ENCODE results near the gene CDC45. TPM values are rescaled to one million over a fixed set of nuclear protein-coding genes. Genes with fewer than 3 reads are reported as not detected.

CDC45 gene
- polyA plus RNA-seq, 3 donors: 0.12 to 1.9 (median 0.23) TPM

DNA sequence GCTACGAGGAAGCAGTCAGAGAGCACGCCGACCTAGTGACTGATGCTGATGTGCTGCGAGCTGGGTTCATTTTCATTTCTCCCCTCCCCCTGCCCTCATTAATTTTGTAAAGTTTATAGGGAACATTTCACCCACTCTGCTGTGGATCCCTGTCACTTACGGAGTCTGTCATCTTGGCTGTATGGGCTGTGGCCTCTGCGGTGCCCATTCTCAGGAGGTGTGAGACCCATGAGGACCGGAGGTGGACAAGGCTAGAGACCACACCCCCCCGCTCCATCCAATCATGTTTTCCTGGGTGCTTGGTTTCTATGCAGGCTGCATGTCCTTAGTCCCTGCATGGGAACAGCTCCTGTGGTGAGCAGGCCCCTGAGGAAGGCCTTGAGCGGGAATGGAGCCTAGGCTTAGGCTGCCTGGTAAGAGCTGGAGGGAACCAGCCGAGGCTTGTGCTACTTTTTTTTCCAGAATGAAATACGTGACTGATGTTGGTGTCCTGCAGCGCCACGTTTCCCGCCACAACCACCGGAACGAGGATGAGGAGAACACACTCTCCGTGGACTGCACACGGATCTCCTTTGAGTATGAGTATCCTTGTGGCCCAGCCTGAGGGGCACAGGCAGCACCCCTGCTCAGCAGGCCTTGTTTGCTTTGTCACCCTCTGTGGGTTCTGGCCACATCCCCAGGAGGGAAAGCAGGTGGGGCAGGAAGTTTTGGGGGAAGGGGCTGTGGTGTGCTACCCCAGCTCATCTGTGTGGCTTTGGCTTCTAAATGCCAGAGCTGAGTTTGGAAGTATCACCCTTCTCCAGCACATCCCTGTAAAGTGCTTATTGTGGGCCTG, 25.4 kb downstream of the CDC45 start:
- WGBS, 3 donors: 80 to 93% (median 85%) methylated on average over 18 of the region's 18 CpGs
- H3K27ac ChIP-seq (ENCODE audit: low read depth, low read length): no peak overlapping the region

GRCh38 chr22:19505735-19506126, 26.0 kb downstream of the CDC45 start:
- no peak overlapping the region for H3K27ac ChIP-seq (ENCODE audit: low read depth, low read length)
- 88 to 98% (median 98%) methylated on average over 5 of the region's 5 CpGs for WGBS, 3 donors

GRCh38 chr22:19506212-19506611, 26.5 kb downstream of the CDC45 start:
- H3K27ac ChIP-seq (ENCODE audit: low read depth, low read length): no peak overlapping the region
- 85 to 95% (median 91%) methylated on average over 10 of the region's 10 CpGs for WGBS, 3 donors

DNA sequence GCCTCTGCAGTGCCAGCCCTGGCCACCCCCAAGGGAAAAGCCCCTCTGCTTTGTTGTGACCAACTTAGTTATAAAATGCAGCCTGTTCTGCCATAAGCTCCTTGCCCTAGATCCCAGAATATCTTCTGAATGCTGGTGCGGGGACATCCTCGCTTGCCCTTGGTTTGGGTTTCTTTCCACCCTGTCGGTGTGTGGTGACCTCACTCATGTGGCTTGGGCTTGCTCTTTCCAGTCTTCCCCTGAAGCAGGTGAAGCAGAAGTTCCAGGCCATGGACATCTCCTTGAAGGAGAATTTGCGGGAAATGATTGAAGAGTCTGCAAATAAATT, 27.8 kb downstream of the CDC45 start:
- H3K27ac ChIP-seq (ENCODE audit: low read depth, low read length): no peak overlapping the region
- 93 to 98% (median 98%) methylated on average over 4 of the region's 4 CpGs for WGBS, 3 donors

DNA sequence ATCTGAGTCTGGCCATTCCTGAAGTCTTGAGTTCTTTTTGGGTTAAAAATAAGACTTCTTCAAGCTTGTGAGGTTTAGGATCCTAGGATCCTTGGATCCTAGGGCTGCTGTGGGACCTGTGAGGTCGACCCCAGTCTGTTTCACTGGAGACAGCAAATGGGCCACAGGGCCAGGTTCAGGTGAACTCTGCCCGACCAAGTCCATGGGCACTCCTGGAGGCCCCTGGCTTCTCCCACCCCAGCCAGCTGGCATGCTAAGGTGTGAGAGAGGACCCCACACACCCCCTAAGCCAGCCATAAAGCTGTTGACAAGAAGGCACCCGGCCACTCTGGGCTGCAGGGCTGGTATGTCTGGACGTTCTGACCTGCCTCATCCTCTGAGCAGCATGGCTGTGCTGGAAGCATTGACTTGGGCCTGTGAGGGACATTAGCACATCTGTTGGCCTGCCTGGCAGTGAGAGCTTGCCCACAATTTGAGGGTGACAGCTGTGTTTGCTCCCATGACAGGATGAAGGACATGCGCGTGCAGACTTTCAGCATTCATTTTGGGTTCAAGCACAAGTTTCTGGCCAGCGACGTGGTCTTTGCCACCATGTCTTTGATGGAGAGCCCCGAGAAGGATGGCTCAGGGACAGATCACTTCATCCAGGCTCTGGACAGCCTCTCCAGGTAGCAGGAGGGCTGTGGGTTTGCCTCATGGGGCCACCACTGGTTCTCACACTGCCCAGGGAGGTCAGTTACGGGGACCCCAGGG, 28.5 kb downstream of the CDC45 start:
- H3K27ac ChIP-seq (ENCODE audit: low read depth, low read length): no peak overlapping the region
- 88 to 98% (median 95%) methylated on average over 10 of the region's 10 CpGs for WGBS, 3 donors

- H3K27ac ChIP-seq (ENCODE audit: low read depth, low read length): no peak overlapping the region
- 79 to 90% (median 85%) methylated on average over 3 of the region's 3 CpGs for WGBS, 3 donors
Observed at GRCh38 chr22:19509191-19509590, 29.5 kb downstream of the CDC45 start.

GRCh38 chr22:19509923-19510322, 30.2 kb downstream of the CDC45 start:
- WGBS, 3 donors: 94 to 97% (median 94%) methylated on average over 2 of the region's 2 CpGs
- no peak overlapping the region for H3K27ac ChIP-seq (ENCODE audit: low read depth, low read length)

GRCh38 chr22:19510919-19511341, 31.2 kb downstream of the CDC45 start:
- H3K27ac ChIP-seq (ENCODE audit: low read depth, low read length): no peak overlapping the region
- 73 to 97% (median 90%) methylated on average over 2 of the region's 2 CpGs for WGBS, 3 donors

DNA sequence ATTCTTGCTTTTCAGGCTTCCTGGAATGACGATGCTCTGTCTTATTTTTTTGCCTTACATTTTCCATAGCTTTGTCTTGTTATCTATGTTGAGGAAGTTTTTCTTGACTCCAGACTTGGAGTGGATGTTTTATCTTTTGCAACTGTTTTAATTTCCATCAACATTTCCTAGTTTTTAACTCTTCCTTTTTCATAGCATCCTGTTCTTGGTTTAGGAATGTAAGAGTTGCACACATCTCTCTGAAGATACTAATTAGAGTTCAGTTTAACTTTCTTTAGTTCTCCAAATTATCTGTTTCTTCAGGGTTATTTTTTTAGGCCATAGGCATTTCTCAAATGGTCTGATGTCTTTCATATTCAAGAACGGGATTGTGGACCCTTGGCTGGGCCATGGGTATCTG, 34.1 kb downstream of the CDC45 start:
- WGBS, 3 donors: 50 to 78% (median 76%) methylated on average over 2 of the region's 2 CpGs
- no peak overlapping the region for H3K27ac ChIP-seq (ENCODE audit: low read depth, low read length)

GRCh38 chr22:19514831-19515565, 35.3 kb downstream of the CDC45 start:
- 91 to 93% (median 92%) methylated on average over 14 of the region's 14 CpGs for WGBS, 3 donors
- no peak overlapping the region for H3K27ac ChIP-seq (ENCODE audit: low read depth, low read length)

- 93 to 97% (median 97%) methylated on average over 12 of the region's 12 CpGs for WGBS, 3 donors
- H3K27ac ChIP-seq (ENCODE audit: low read depth, low read length): no peak overlapping the region
Observed at GRCh38 chr22:19515654-19516377, 36.1 kb downstream of the CDC45 start.

- no peak overlapping the region for H3K27ac ChIP-seq (ENCODE audit: low read depth, low read length)
- 94 to 97% (median 95%) methylated on average over 19 of the region's 19 CpGs for WGBS, 3 donors
Observed at GRCh38 chr22:19516378-19517170, 36.9 kb downstream of the CDC45 start.

DNA sequence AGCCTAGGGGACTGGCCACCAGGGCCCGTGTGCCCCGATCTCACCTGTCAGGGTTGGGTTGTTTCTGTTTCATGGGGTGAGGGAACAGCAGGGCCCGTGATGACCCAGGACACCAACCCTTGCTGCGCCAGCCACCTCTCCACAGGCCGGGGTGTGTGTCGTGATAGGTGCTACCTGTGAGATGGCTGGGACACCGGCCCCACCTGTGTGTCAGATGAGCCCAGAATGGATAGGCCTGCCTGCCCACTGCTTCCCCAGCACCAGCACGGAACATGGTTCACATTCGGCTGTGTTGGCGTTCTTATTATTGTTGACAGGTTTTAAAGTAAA, 37.4 kb downstream of the CDC45 start:
- WGBS, 3 donors: 93 to 97% (median 97%) methylated on average over 10 of the region's 10 CpGs
- no peak overlapping the region for H3K27ac ChIP-seq (ENCODE audit: low read depth, low read length)

DNA sequence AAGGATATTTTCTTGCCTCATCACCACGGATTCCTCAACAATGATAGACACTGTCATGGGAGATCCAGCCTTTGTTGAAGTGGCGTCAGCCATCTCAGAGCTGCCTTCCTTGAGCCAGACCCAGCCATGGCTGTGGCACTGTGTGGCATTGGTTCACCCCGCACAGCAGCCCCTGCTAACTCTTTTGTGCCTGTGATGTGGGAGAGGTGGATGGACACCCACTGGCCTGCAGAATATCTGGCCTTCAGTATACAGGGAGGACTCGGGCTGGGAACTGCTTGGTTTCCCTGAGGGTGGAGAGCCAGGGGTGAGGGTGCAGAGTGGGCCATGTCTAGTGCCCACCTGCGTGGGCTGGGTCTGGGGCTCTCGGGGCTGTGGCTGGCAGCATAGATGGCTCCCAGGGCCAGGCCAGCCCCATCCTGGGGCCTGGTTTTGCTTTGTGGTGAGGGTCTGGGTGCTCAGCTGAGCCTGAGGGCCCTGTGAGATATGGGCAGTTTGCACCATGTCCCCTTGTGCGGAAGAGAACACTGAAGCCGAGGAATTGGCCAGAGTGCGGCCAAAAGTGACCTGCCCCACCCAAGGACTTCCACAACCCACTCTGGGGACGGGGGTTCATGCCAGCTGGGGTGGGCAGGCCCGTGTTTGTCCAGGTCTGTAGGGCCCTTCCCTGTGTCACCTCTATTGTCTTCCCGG, 38.3 kb downstream of the CDC45 start:
- 73 to 91% (median 89%) methylated on average over 12 of the region's 12 CpGs for WGBS, 3 donors
- no peak overlapping the region for H3K27ac ChIP-seq (ENCODE audit: low read depth, low read length)

DNA sequence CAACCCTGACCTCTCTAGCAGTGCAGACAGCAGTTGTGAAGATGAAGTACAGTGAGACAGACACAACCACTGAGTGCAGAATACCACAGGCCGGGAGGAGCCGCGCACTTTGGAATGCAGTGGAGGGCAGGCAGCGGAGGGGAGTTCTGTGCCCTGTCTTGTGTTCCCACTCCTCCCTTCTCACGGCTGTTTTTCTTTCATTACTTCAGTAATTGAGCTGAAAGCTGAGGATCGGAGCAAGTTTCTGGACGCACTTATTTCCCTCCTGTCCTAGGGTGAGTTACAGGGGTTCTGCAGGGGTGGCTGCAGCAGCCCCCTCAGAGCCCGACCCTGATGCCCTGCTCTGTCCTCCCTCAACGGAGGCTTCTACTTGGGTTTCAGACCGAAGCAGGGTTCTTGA, 38.9 kb downstream of the CDC45 start:
- no peak overlapping the region for H3K27ac ChIP-seq (ENCODE audit: low read depth, low read length)

DNA sequence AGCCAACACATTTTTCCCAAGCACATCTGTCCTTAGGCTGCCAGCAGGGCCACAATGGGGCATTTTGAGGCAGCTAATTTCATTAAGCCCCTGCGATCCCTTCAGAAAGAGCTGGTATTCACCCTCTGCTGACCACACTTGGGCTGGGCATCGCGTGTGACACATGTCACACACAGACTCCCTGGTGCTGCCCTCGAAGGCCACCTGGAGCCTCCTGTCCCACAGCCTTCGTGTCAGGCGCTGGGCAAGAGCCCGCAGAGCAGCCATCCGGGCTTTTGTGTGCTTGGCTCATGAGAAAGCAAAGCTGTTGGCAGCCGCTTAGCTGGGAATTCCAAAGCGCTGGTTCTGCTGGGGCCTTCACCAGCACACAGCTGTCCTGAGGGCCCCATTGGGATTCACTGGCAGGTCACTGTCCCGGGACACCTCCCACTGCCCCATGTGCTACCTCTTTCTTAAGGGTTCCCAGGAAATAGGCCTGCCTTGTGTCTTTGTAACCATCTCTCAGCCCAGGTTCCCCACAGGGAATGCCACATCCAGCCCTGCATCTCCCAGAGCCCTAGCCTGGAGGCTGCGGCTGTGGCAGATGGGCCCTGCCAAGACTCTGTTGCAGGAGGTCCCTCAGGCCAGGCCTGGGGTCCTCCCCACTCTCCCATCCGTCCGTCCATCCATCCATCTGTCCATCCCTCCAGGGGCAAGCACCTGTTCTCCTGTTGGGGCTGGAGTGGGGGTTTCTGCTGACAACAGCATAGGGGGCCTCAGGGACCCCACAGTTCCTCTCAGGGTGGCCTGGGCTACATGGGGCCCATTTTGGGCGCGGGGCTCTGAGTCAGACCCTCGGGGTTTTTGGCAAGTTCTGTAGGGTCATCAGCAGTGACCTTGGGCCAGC, 39.6 kb downstream of the CDC45 start:
- 80 to 94% (median 87%) methylated on average over 17 of the region's 17 CpGs for WGBS, 3 donors
- no peak overlapping the region for H3K27ac ChIP-seq (ENCODE audit: low read depth, low read length)

More for the DNA sequence above, 38.9 kb downstream of the CDC45 start:
- WGBS, 3 donors: 85 to 91% (median 89%) methylated on average over 10 of the region's 10 CpGs

Data from adipose tissue (tissue), 3 donors.